Fibroblast of peridontal ligament (primary cell): ENCODE measurements around the gene BPIFB6.
"Not testable (repeated sequence)": the region's sequence is repeated elsewhere in the genome, so short reads cannot be mapped to it uniquely, and the experiment has no call there.

Experiments used
- DNase-seq: peaks from one replicate; pipeline ENCODE4 v3.0.0-alpha.2; 2010; ENCODE audit errors: extremely low read depth

The BPIFB6 gene

DNA sequence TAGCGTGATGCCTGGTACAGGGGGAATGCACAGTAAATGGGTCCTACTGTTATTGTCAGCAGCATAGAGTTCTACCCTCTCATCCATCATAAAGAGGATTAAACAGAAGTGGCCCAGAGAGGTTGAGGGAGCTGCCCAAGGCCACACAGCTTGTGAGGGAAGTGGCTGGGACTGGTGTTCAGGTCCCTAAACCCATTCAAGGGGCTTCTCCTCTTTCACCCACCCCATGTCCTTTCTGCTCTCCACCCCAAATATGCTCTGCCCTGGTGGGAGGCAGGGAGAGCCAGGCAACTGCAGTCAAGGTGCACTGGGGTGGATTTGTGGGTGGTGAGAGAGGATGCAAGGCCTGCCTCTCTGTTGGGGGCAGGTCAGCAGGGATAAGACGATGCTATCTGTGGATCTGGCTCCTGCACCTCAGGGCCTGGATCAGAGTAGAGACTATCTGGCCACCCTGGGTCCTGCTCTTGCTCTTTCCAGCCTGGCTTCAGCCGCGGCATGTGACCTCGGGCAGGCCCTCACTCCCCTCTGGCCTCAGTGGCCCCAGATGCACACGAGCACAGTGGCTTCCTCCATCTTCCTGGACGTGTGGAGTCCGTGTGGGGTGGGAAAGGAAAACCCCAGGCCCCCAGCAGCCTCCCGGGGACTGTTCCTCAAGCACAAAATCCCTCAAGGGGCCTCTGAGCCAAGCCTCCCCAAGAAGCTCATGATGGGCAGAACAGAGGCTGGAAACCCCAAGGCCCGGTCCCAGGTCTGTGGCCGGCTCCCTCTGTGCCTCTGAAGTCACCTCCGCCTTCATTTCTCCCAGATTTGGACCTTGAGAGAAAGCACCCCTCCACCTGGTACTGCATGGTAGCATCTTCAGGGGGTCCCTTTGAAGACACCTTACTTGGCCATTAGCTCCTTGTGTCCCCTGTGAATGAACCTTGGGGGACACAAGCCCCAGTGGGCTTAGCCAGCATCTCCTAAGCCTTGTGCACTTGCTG is 3.4 kb upstream of the BPIFB6 start:
- DNase-seq, result no peak

DNA sequence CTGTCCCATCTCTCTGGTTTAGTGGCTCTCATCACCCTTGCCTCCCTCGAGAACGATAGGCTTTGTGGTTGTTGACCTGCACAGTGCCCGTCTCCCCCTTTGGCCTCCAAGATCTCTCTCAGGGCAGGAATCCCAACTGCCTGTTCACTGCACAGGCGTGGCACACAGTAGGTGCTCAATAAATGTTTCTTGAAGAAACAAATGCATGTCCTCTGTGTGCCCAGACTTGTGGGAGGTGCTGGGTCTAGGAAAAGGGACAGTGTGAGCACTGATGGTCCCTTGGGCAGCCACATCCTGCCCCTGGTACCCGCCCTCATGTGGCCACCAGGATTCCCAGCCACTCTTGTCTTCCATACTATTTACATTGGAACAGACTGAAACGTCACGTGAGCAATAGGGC is 2.6 kb upstream of the BPIFB6 start:
- no peak for DNase-seq

DNA sequence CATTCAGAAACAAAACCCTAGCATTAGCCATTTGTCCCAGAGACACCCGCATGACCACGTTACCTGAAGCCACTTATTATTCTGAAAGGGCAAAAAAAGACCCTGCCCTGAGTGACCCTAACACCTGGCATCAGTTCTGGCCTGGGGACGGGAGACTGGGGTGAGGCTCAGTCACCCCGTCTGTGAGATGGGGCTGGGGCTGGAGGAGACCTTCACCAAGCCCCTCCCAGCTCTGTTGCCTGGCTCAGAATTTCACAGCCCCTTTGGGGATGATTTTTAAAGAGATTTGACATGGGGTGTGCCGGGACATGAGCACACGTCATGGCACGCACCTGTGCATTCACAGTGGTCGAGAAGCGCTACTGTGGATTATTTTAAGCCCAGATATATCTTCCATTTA is 1.4 kb upstream of the BPIFB6 start:
- DNase-seq, result no peak

DNA sequence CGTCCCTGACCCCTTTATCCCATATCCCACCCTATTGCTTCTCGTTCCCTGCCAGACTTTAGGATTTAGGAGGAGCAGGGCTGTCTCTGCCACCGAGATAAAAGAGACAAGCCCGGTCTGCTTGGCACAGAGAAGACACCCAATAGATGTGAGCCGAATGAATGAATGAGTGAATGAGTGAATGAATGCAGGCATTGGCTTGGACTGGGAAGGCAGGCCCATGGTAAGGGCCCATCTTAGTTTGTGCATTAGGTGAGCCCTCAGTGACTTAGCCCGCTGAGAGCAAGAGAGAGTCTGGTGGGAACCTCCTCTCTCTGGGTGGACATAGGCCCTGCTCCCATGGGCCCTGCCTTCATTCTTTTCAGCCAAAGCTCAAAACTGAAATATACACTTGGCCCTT is 879 bp upstream of the BPIFB6 start:
- DNase-seq, result no peak

DNA sequence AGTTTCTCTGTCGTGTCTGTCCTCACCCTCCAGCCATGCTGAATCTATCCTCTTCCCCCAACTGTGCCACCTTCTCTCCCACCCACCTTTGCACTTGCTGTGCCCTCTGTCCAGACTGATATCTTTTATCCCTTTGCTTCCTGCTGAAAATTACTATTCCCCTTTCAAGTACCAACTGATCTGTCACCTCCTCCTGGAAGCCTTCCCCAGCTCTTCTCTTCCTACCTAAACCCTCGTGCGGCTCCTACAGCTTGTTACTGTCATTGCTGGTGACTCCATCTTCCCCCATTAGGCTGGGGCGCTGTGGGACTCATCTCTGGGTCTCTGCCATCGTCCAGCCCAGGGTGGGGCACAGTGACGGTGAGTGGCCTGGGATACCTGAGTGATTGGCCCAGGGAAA is 1.1 kb downstream of the BPIFB6 start:
- no peak for DNase-seq

DNA sequence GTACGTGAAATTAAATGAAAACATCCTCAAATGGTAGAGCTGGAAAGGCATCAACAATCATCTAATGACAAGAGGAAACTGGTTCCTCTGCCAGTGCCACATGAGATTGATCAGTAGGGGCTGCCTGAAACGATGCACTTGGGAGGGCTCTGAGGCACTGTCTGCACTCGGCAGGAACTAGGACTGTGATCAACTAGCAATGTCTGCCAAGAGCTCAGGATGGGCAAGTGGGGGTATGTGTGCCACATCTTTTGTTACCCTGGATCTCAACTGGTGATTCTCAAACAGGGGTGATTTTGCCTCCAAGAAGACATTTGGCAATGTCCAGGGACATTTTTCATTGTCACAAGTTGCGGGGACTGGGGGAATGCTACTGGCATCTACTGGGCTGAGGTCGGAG is 1.9 kb downstream of the BPIFB6 start:
- DNase-seq, result no peak

DNA sequence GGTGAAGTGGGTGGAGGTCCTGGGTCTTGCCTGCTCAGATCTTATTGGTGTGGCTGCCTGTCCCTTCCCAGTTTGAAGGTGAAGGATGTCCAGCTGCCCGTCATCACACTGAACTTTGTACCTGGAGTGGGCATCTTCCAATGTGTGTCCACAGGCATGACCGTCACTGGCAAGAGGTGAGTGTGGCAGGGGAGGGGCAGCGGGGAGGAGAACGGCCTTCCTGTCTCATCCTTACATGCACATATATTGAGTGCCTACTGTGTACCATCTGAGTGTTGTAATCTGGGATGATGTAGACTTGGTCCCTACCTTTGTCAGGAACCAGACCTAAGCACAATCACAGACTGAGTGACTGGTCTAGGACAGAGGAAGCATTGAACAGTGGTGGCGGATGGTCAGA is 2.7 kb downstream of the BPIFB6 start:
- DNase-seq, result no peak

DNA sequence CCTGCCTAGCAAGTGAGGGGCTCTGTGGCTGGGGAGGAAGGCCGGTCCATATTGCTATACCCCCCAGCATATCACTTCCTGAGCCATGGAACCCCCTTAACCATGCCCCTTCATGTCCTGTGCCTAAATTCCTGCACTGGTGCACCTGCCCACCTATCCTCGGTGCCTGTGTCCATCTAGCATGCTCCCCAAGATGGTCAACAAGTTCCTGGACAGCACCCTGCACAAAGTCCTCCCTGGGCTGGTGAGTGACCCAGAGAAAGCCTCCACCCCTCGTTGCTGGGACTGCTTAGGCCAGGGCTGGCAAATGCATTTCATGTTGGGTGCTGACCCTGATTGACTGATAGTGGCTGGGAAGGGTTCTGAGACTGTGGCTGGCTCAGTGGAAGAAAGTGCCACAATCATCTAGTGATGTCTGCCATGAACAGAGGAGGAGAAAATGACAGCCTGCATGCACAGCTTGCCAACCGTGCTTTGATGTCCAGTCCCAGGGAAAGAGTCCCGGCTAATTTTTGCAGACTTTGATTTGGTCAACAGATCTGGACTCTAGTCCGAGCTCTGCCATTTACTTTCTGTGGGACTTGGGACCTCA is 3.5 kb downstream of the BPIFB6 start:
- DNase-seq, result no peak

DNA sequence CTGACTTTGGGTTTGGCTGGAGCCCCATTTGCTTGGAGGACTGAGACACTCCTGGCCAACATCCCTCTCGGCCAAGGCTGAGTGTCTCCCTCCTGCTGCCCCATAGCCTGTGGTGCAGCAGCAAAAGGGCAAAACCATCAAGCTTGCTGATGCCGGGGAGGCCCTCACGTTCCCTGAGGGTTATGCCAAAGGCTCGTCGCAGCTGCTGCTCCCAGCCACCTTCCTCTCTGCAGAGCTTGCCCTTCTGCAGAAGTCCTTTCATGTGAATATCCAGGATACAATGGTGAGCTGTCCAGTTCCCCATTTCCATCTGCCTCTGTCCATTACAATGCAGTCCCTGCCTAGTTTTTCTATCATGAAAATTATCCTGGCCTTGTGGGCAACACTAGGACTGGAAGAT is 6.0 kb downstream of the BPIFB6 start:
- no peak for DNase-seq

DNA sequence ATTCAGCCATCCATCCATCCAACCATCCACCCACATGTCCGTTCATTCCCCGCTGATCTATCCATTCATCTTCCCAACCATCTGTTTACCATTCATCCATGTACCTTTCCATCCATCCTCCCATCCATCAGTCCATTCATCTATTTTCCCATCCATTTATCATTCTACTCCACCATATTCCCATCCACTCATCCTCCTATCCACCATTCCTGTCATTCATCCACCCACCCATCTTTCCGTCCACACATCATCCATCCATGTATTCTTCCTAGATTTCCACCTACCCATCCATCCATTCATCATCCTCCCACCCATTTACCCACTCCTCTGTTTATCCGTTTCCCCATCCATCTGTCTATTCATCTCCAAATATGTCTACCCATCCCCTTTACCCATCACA is 6.8 kb downstream of the BPIFB6 start:
- no peak for DNase-seq

DNA sequence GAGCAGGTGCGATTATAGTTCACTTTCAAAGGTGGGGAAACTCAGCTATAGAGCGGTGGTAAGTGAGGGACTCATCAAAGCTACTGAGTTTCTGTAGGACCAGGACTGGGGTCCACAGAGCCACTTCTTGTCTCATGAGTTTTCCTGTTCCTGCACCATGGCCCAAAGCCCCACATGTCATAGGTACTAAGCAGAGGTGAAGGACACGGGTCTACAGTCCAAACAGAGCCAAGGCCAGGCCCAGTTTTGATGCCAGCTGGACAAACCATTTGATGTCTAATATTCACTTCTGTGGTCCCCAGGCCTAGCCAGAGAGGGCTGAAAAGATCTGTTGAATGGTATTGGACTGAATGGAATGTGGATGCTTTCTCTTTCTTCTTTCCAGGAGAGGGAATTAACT is 11.0 kb downstream of the BPIFB6 start:
- DNase-seq, result no peak

DNA sequence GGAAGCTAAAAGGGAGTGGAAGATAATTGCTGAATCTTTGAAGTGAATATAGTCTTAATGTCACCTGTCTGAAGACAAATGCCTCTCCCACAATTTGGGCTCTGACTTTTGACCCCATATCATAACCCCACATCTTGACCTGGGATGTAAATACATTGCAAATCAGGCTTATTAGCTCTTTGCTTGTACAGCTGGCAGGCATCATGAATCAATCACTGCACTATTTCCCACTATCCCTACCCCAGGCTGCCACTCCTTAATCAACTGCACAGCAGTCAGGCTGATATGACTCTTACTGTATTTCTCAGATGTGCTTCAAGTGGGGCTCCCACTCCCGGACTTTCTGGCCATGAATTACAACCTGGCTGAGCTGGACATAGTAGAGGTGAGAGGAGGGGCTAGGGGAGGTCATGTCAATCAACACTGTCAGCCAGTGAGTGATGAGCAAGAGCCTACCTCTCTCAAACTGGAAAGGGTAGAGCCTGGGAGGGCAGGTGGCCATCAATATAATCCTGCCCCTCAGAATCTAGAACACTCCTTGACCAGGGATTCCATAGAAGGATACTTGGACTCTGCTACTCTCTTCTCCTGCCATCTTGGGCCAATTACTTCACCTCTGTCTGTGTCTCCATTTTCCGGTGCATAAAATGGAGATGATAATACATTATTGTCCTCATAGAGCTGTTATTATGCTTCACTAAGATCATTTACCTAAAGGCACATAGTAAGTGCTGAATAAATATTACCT is 11.7 kb downstream of the BPIFB6 start:
- no peak for DNase-seq

DNA sequence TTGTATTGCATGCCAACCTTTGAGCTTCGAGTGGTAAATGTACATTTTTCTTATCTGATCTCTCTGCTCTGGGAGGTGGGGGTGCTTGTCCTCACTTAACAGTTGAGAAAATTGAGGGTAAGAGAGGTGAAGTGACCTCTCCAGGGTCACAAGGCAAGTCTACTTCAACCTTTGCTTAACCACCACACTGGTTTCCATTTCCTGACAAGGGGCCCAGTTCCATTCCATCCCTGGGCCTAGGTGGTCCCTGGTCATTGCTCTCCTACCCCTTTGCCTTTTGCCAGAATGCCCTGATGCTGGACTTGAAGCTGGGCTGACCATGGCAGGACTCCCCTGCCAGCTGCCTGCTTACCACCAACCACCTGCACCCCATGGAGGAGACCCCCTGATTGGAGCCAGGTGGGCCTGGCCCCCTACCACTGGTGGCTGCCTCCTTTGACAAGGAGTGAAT is 12.3 kb downstream of the BPIFB6 start:
- no peak for DNase-seq

DNA sequence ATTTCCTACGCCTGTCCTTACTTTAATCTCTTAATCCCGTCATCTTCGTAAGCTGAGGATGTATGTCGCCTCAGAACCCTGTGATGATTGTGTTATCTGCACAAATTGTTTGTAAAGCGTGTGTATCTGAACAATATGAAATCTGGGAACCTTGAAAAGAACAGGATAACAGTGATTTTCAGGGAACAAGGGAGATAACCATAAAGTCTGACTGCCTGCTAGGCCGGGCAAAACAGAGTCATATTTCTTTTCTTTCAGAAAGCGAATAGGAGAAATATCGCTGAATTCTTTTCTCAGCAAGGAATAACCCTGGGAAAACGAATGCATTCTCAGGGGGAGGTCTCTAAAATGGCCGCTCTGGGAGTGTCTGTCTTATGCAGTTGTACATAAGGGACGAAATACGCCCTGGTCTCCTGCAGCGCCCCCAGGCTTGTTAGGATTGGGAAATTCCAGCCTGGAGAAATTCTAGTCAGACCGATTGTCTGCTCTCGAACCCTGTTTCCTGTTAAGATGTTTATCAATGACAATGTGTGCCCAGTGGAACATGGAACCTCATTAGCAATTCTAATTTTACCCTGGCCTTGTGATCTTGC is 13.8 kb downstream of the BPIFB6 start:
- DNase-seq, result not testable (repeated sequence)

DNA sequence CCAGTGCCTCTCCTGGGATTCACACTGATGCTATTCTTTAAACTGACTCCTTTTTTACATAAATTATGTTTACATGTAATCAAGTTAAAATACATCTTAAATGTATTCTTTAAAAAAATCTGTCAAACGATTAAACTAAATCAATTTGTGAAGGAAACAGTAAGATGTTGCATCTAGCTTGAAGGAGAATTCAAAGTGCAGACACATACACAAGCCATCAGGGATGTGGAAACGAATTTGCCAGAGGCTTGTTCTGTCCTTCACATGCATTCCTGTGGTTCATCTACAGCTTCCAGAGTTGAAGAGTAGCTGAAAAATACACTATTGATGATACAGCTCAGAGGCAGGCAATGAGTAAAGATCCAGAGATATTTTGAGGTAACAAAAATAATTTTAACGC is 15.0 kb downstream of the BPIFB6 start:
- DNase-seq, result no peak

DNA sequence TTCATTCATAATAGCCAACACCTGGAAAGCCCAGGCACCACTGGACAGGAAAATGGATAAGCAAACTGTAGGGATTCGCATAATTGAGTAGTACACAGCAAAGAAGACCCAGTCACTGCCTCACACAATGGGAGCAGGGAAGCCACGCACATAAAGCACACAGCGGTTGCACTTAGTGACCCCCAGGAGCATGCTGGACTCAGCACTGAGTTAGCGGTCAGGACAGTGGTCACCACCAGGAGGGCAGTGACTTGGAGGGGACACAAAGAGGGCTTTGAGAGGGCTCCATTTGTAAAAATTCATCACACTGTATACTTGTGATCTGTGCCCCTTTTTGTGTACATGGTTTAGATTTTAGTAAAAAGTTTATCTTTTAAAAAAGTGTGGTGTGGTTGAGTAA is 19.9 kb downstream of the BPIFB6 start:
- no peak for DNase-seq

DNA sequence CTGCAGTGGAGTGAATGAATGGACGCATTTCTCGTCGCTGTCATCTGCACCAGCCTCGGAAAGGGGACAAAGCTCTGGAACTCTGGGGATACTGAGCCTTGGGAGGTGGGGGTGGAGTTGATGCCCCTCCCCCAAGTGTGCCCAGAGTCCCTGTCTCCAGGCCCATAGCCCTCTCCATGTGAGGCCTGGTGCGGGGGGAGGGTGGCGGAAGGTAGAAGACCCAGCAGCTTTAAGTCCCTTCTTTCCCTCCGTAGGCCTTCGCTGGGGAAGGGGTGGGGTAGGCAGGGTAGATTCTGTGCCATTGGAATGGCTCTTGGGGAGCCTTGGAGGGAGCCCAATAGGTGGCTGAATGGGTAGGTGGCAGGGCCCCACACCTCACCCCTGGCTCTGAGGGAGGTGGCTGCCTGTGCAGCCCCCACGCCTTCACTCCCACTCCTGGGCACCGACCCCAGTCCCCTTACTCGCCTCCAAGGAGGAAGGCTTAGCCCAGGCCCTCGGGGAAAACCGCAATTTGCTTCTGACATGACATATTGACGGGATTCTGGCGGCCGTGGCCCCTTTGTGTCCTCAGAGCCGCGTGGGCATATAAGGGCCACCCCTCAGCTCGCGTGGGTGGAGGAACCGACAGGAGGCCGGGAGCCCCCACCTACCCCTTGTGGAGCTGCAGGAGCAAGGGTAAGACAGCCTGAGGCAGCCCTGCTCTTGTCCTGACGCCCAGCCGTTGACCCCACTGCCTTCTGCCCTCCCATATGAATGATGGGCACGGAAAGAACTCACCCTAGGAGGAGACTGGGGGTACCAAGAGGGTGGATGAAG is 22.1 kb downstream of the BPIFB6 start, which contains the start of gene BPIFB3:
Gene BPIFB3 (plus strand): TSS at position 613 of the 816 bp plus-strand sequence. CDS start 1,533 bp downstream, outside the sequence.
- no peak for DNase-seq

DNA sequence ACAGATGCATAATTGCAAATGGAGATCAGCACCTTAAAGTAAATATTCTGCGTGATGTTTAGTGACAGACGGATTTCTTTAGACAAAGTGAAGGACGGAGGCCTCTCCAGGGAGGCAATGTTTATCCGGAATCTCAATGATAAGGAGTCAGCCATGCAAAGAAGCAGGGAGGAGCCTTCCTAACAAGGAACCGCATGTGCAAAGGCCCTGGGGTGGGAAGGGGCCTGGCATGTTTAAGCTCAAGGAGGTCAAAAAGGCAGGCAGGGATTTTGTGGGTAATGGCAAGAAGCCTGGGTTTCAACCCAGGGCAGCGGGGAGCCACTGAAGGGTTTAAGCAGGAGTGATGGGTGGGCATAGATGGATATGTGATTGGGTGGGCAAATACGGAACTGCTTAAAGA is 22.9 kb downstream of the BPIFB6 start:
- DNase-seq, result no peak

DNA sequence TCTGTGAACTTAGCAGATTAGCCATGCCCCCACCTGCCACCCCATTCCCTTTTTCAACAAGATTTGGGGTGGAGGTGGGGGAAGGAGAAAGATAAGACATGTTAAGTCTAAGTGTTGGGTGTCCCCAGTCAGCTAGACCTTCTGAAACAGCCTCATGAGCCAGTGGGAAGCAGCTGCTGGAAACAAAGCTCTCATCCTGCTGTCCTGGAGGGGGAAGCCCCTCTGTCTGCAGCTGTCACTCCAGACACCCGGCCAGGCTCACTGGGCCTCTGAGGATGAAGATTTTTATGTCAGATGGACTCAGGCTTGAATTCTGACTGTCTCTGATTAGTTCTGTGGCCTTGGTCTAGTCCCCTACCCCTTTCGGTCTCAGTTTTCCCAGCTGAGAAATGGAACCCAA is 23.3 kb downstream of the BPIFB6 start:
- no peak for DNase-seq

DNA sequence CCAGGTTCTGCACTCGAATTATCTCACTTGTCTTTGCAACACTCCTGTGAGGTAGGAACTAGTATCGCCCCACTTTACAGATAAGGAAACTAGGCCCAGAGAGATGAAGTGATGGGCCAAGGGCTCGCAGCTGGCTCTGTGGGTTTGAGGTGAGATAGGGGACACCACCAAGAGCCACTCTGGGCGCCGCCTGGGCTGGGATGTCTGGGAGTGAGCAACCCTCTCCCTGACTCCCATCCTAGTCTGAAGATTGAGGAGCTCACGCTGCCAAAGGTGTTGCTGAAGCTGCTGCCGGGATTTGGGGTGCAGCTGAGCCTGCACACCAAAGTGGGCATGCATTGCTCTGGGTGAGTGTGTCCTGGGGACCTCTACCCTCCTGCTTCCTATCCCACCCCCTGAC is 27.7 kb downstream of the BPIFB6 start:
- DNase-seq, result no peak

DNA sequence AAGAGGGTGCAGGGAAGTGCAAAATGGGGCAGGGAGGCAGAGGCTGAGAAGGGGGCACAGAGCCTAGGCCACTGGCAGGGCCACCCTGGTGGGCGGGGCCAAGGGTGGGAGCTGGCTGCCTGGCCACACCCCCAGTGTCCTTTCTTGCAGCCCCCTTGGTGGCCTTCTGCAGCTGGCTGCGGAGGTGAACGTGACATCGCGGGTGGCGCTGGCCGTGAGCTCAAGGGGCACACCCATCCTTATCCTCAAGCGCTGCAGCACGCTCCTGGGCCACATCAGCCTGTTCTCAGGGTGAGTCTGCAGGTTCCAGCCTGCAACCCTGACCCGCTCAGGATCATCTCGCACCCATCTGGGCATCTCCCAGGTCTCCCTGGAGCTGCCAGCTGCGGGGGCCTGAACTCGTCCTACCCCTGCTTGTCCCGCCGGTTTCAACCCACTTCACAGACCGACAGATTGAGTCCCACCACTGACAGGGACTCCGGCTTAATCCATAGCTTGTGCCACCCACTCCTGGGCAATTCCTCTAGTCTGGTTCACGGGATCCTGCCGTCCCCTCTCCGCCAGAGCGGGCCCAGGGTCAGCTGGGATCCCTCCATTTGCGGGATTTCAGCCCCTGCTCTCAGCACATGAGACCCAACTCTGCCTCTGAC is 28.4 kb downstream of the BPIFB6 start:
- DNase-seq, result no peak
